K562 (cell line): Measurements from ENCODE around the gene SECISBP2. TPM values are rescaled to one million over a fixed set of nuclear protein-coding genes. Genes with fewer than 3 reads are reported as not detected.

ENCODE experiments used
- ETV1 ChIP-seq: fragments of 450-650 bp; conservative IDR thresholded peaks from 2 replicates; pipeline ENCODE4 v1.6.1; 2016; ENCODE audit warnings: missing genetic modification characterization, control low read depth, low read depth, missing compliant biosample characterization
- FOSL1 ChIP-seq: fragments of 200-800 bp; sonication (Bioruptor generic); conservative IDR thresholded peaks from 2 replicates; pipeline ENCODE4 v1.6.1; 2016; ENCODE audit warnings: missing genetic modification characterization, missing compliant biosample characterization
- IRF2 ChIP-seq: sonication (generic); formaldehyde crosslinking; IDR thresholded peaks from 2 replicates; pipeline ENCODE4 v1.8.1; 2022; ENCODE audit warnings: mild to moderate bottlenecking, missing genetic modification reagents
- SMAD2 ChIP-seq: fragments of 150-350 bp; IDR thresholded peaks from 2 replicates; pipeline ENCODE4 v1.6.1; 2014; ENCODE audit warnings: low read depth, mild to moderate bottlenecking, low read length
- ZNF431 ChIP-seq: sonication (generic); formaldehyde crosslinking; IDR thresholded peaks from 2 replicates; pipeline ENCODE4 v1.8.0; 2022; ENCODE audit warnings: mild to moderate bottlenecking, missing genetic modification reagents
- polyA plus RNA-seq, 8 experiments: library from polyadenylated mRNA; depleted of rRNA in 4 of 8; stranded (reverse) in 5 of 8; unstranded in 3 of 8; fragments of >200 nt; fragmentation: Nextera tagmentation in 2 of 8; fragmentation: Illumina TruSeq in 1 of 8; extraction: Ambion mirVana in 2 of 8; extraction: Trizol in 1 of 8; gene quantifications; 2 replicates each; pipeline versions ENCODE4 v1.2.1 to v1.2.3, GENCODE V29; 2011 to 2014; ENCODE audit warnings: inconsistent platforms in 1 of 8, missing spikeins in 1 of 8
- total RNA-seq, 7 experiments: library from RNA; depleted of rRNA in 6 of 7; stranded (reverse); fragments of >200 nt in 6 of 7; fragmentation: Illumina TruSeq in 2 of 7; extraction: Trizol in 2 of 7; gene quantifications; 2 replicates each; pipeline versions ENCODE4 v1.2.1 to v1.2.3, GENCODE V29; 2011 to 2021; ENCODE audit warnings: low replicate concordance in 1 of 7
- TF ChIP-seq, protein P1 (sequence below): sonication (generic); formaldehyde crosslinking; IDR thresholded peaks from 2 replicates; pipeline ENCODE4 v1.8.1; 2023; ENCODE audit warnings: missing genetic modification reagents, mild to moderate bottlenecking, borderline replicate concordance

SECISBP2 gene
- total and polyA plus RNA-seq, 9 of the 15 experiments (the other 6 are each of a cell fraction or from before 2014, with no cell fraction given): 3.2 to 41.6 (median 26.1) TPM

DNA sequence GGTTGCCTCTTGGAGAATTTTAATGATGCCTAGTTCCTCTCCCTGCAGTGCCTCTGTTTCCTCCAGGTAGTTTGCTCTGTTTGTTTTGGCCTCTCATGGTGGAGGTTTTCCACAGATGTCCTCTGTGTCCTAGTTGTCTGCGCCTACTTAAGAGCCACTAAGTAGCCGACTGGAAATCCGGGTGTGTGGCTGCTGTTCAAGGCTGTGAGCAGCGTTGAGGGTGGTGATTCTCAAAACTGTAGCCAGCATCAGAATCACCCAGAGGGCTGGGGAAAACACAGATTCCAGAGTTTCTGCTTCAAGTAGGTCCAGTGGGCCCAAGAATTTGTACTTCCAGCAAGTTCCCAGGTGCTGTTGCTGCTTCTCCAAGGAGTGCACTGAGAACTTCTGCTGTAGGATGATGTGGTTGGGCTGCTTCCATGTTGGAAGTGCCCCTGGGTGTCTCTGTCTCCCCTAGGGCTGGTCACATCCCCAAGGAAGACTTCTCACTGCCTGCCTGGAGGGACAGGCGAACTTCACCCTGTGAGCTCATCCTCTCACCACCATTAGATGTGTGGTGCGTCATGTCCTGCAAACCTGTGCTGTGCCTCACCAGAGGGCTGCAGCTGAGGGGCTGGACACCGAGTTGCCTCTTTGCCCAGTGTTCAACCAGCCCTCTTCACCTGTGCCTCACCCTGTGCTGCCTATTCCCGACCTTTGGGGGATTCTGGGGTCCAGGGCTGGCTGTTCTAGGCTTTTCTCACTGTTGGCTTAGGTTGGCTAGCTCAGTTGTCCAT lies 34.8 kb downstream of the SECISBP2 start (continued):
- TF ChIP-seq FOSL1 (tag) (no peak), ZNF431 (CRISPR knock-in tag) (no peak), IRF2 (no peak), ETV1 (tag) (no peak), SMAD2 (no peak)
- TF ChIP-seq, protein P1, sequence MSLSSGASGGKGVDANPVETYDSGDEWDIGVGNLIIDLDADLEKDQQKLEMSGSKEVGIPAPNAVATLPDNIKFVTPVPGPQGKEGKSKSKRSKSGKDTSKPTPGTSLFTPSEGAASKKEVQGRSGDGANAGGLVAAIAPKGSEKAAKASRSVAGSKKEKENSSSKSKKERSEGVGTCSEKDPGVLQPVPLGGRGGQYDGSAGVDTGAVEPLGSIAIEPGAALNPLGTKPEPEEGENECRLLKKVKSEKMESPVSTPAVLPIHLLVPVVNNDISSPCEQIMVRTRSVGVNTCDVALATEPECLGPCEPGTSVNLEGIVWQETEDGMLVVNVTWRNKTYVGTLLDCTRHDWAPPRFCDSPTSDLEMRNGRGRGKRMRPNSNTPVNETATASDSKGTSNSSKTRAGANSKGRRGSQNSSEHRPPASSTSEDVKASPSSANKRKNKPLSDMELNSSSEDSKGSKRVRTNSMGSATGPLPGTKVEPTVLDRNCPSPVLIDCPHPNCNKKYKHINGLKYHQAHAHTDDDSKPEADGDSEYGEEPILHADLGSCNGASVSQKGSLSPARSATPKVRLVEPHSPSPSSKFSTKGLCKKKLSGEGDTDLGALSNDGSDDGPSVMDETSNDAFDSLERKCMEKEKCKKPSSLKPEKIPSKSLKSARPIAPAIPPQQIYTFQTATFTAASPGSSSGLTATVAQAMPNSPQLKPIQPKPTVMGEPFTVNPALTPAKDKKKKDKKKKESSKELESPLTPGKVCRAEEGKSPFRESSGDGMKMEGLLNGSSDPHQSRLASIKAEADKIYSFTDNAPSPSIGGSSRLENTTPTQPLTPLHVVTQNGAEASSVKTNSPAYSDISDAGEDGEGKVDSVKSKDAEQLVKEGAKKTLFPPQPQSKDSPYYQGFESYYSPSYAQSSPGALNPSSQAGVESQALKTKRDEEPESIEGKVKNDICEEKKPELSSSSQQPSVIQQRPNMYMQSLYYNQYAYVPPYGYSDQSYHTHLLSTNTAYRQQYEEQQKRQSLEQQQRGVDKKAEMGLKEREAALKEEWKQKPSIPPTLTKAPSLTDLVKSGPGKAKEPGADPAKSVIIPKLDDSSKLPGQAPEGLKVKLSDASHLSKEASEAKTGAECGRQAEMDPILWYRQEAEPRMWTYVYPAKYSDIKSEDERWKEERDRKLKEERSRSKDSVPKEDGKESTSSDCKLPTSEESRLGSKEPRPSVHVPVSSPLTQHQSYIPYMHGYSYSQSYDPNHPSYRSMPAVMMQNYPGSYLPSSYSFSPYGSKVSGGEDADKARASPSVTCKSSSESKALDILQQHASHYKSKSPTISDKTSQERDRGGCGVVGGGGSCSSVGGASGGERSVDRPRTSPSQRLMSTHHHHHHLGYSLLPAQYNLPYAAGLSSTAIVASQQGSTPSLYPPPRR (CRISPR knock-in tag): no peak
